ENCODE measurements around the gene HUWE1.

DNA sequence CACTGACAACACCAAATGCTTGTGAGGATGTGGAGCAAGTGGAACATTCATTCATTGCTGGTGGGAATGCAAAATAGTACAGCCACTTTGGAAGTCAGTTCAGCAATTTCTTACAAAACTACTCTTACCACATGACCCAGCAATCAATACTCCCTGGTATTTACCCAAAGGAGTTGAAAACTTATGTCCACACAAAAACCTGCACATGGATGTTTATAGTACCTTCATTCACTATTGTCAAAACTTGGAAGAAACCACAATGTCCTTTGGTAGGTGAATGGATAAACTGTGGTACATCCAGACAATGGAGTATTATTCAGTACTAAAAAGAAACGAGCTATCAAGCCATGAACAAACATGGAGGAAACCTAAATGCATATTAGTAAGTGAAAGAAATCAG, 27.5 kb downstream of the HUWE1 start:
- TF ChIP-seq CTCF (IDR thresholded peaks at IDR 0.05) (no peak), POLR2A (IDR thresholded peaks at IDR 0.05) (no peak)

All from adrenal gland (tissue), 5 donors.